Breast epithelium (tissue), 4 donors: ENCODE measurements around the gene VAMP4. TPM values are rescaled to one million over a fixed set of nuclear protein-coding genes. Genes with fewer than 3 reads are reported as not detected.

ENCODE experiments used
- DNase-seq, 2 donors: peaks; one replicate each; pipeline ENCODE4 v3.0.0-alpha.2; 2019; ENCODE audit warnings: low spot score in 2 of 2
- H3K27ac ChIP-seq, 2 donors: fragments of 200-600 bp; sonication (generic) in 1 of 2; one replicate each; pipeline ENCODE4 v1.5.1; 2016 to 2019; ENCODE audit warnings: mild to moderate bottlenecking in 1 of 2
- H3K27me3 ChIP-seq, 2 donors: fragments of 200-600 bp; sonication (generic) in 1 of 2; one replicate each; pipeline versions ENCODE4 v1.5.1 to v1.6.0; 2017 to 2019; ENCODE audit warnings: control low read depth in 1 of 2, mild to moderate bottlenecking in 1 of 2
- H3K36me3 ChIP-seq: fragments of 200-600 bp; one replicate; pipeline ENCODE4 v1.5.1; 2019
- H3K4me1 ChIP-seq, 2 donors: fragments of 200-600 bp; sonication (generic); one replicate each; pipeline ENCODE4 v1.5.1; 2016 to 2019; ENCODE audit warnings: control low read depth in 1 of 2
- H3K4me3 ChIP-seq, 3 donors: fragments of 200-600 bp; sonication (generic); 1 replicate in 2 of 3; 2 replicates in 1 of 3; pipeline ENCODE4 v1.5.1; 2016 to 2019; ENCODE audit warnings: mild to moderate bottlenecking in 3 of 3, moderate library complexity in 2 of 3
- H3K9me3 ChIP-seq, 2 donors: fragments of 200-600 bp; sonication (generic) in 1 of 2; one replicate each; pipeline ENCODE4 v1.5.1; 2016 to 2019; ENCODE audit warnings: control low read depth in 1 of 2
- POLR2A ChIP-seq: fragments of 450-650 bp; IDR thresholded peaks from one replicate; pipeline ENCODE4 v1.6.1; 2016; ENCODE audit warnings: antibody characterized with exemption, mild to moderate bottlenecking, moderate library complexity
- POLR2AphosphoS5 ChIP-seq, 3 donors: sonication (generic); formaldehyde crosslinking; IDR thresholded peaks; one replicate each; pipeline ENCODE4 v1.6.1; 2017; ENCODE audit warnings: antibody characterized with exemption in 3 of 3
- intact Hi-C: fragments of 100-400 bp; cut with DNase I; formaldehyde crosslinking; loops from one replicate; pipeline ENCODE4 v1.15.1; 2023; ENCODE audit warnings: low total_unique reads
- total RNA-seq, 3 donors: library from RNA; depleted of rRNA; stranded (reverse); fragments of >200 nt; gene quantifications; one replicate each; pipeline ENCODE4 v1.1.0, GENCODE V29; 2016
- TF ChIP-seq, protein P1 (sequence below), 3 donors: fragments of 450-650 bp; IDR thresholded peaks; one replicate each; pipeline ENCODE4 v1.5.1; 2016 to 2017; ENCODE audit warnings: antibody characterized with exemption in 3 of 3, mild to moderate bottlenecking in 3 of 3, moderate library complexity in 3 of 3

VAMP4 gene, protein sequence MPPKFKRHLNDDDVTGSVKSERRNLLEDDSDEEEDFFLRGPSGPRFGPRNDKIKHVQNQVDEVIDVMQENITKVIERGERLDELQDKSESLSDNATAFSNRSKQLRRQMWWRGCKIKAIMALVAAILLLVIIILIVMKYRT
- 10 to 100 TPM; 10.5 to 16.3 (median 14.0) TPM for total RNA-seq

DNA sequence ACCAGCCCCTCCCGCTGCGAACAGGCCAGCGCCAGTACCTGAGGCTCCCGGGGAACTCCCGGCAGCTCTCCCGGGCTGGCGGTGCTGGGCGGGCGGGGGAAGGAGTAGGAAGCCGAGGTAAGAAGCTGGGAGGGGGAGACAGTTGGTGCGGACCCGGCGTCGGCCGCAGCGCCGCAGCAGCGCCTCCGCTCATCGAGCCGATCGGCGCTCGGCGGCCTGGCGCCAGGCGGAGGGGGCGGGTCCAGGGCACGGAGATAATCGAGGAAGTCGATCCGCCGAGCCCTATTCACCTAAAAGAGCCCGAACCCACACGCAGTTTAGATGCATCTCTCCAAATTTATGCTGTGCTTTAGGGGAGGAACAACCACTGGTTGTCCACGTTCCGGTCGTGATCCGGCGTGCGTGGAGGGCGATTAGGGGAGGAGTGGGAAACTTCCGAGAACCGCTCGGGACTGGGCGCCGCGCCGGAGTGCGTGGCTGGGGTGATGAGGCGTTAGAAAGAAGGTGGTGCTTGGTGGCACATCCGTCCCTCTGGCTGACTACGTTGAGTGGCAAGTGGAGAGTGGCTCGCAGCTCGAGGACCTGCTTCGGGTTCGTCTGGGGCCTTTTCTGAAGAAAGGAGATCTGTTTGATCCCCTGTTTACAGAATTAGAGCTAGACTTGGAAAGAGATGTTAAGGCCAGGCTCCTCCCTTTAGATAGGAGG lies at the start of gene VAMP4:
TSS of gene VAMP4 (minus strand) at position 194 of the 705 bp plus-strand sequence. CDS start 3,651 bp downstream, outside the sequence.
- no peaks in the 10 kb centered on the region for H3K36me3 ChIP-seq
- H3K27me3 ChIP-seq: no peaks in the 10 kb centered on the region
- H3K9me3 ChIP-seq: no peaks in the 10 kb centered on the region
- peaks cover 0 to 4% of the 10 kb centered on the region in 2 donors for H3K4me1 ChIP-seq
- peak; percentile 85 for DNase-seq
- intact Hi-C loops: no loop called here
- H3K27ac ChIP-seq: peak within 1 kb of the TSS; percentile 98 to 99
- peak within 1 kb of the TSS; percentile 87 to 92 (median 90) for H3K4me3 ChIP-seq
- TF ChIP-seq, protein P1, sequence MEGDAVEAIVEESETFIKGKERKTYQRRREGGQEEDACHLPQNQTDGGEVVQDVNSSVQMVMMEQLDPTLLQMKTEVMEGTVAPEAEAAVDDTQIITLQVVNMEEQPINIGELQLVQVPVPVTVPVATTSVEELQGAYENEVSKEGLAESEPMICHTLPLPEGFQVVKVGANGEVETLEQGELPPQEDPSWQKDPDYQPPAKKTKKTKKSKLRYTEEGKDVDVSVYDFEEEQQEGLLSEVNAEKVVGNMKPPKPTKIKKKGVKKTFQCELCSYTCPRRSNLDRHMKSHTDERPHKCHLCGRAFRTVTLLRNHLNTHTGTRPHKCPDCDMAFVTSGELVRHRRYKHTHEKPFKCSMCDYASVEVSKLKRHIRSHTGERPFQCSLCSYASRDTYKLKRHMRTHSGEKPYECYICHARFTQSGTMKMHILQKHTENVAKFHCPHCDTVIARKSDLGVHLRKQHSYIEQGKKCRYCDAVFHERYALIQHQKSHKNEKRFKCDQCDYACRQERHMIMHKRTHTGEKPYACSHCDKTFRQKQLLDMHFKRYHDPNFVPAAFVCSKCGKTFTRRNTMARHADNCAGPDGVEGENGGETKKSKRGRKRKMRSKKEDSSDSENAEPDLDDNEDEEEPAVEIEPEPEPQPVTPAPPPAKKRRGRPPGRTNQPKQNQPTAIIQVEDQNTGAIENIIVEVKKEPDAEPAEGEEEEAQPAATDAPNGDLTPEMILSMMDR (IDR thresholded peaks at IDR 0.05): no peak
- TF ChIP-seq POLR2AphosphoS5 (IDR thresholded peaks at IDR 0.05) (peak; percentile 95 to 97 (median 96)), POLR2A (peak; percentile 93)

DNA sequence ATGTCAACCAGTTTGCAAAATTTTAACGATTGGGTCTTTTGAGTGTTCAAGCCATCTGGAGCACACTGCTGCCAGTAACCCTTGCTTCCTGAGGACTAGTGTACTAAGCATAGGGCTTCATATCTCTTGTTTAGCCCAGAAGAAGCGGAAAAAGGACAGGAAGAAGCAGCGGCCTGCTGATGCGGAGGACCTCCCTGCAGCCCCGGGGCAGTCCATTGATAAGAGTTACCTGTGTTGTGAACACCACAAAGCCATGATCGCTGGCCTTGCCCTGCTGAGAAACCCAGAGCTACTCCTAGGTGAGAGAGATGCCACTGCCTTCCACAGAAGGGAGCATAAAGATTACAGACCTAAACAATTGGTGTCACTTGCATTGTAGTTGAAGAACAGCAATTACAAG lies 48.5 kb upstream of the VAMP4 start:
- DNase-seq: no peak
- Histone ChIP-seq H3K9me3 (no peaks in the 10 kb centered on the region), H3K4me3 (no peak overlapping the region), H3K27ac (no peak overlapping the region), H3K36me3 (peaks cover 22% of the 10 kb centered on the region), H3K4me1 (no peaks in the 10 kb centered on the region), H3K27me3 (no peaks in the 10 kb centered on the region)
- intact Hi-C loops: no loop called here
- TF ChIP-seq, protein P1 (IDR thresholded peaks at IDR 0.05): no peak
- TF ChIP-seq POLR2A: no peak
- TF ChIP-seq POLR2AphosphoS5 (IDR thresholded peaks at IDR 0.05): no peak

DNA sequence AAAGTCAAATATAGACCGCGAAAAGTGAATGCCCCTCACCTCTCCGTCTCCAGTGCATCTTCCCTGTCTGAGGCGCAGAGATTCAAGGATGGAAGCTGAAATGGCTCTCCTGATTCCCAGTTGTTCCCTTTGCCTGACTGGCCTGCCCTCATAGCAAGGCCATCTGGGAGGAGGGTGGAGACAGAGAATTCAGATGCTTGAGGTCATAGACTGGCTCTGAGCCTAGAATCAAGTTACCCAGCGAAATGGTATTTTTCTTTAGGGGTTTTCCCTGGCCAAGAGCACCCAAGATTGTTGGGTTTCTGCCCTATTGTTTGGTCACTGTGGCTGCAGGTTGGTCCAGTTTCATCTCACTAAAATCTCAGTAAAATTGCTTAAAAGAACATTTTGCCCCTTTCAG lies 46.8 kb upstream of the VAMP4 start:
- Histone ChIP-seq H3K4me1 (no peaks in the 10 kb centered on the region), H3K36me3 (peaks cover 22% of the 10 kb centered on the region), H3K27me3 (no peaks in the 10 kb centered on the region), H3K9me3 (no peaks in the 10 kb centered on the region), H3K27ac (no peak overlapping the region), H3K4me3 (no peak overlapping the region)
- no peak for TF ChIP-seq POLR2A
- no peak for TF ChIP-seq POLR2AphosphoS5 (IDR thresholded peaks at IDR 0.05)
- TF ChIP-seq, protein P1 (IDR thresholded peaks at IDR 0.05): no peak
- DNase-seq: no peak
- intact Hi-C loops: no loop called here

DNA sequence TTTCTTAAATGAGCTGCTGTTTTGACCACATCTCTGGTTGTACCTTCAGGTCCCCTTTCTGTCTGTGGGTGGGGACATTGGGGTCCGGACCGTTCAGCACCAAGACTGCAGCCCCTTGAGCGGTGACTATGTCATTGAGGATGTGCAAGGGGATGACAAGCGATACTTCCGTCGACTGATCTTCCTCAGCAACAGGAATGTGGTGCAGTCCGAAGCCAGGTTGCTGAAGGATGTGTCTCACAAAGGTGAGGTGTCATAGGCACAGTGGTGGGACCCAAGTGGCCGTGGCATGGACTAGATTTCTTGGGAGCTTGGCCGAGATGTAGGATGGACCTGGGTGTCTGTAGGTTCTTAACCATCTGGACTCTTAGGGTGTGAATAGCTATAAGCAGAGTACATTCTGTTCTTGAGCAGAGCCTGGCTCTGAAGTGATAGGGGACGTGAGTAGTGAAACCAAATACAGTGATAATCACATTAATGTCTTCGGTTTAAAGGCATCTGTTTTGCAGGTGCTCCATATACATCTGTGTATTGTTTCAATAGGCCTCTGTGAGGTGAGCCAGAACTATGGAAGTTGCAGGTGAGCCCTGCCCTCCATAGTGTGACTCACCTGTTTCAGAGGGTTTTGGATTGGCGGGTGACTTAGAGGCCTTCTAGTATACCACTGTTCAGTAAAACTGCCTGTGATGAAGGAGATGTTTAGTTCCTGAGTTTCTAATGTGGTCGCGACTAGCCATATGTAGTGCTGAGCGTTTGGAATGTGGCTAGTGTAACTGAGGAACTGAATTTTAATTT lies 46.0 kb upstream of the VAMP4 start:
- TF ChIP-seq POLR2AphosphoS5 (IDR thresholded peaks at IDR 0.05) (no peak), POLR2A (no peak)
- TF ChIP-seq, protein P1 (IDR thresholded peaks at IDR 0.05): no peak
- H3K4me1 ChIP-seq: no peaks in the 10 kb centered on the region
- no peaks in the 10 kb centered on the region for H3K27me3 ChIP-seq
- intact Hi-C loops: no loop called here
- no peak overlapping the region for H3K27ac ChIP-seq
- H3K36me3 ChIP-seq: peaks cover 22% of the 10 kb centered on the region
- no peak overlapping the region for H3K4me3 ChIP-seq
- DNase-seq: no peak
- no peaks in the 10 kb centered on the region for H3K9me3 ChIP-seq

DNA sequence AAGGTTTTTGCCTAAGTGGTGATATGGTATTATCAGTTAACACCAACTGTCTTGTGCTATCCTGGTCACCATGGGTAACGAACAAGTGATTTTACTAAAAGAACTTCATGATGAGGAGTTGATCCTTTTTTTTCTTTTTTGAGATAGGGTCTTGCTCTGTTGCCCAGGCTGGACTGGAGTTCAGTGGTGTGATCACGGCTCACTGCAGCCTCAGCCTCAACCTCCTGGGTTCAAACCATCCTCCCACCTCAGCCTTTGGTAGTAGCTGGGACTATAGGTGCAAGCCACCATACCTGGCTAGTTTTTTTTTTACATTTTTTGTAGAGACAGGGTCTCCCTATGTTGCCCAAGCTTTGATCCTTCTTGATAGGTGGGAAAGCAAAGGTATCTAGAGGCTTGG lies 44.7 kb upstream of the VAMP4 start:
- H3K27ac ChIP-seq: no peak overlapping the region
- TF ChIP-seq POLR2AphosphoS5 (IDR thresholded peaks at IDR 0.05) (no peak), POLR2A (no peak)
- TF ChIP-seq, protein P1 (IDR thresholded peaks at IDR 0.05): no peak
- DNase-seq: no peak
- H3K27me3 ChIP-seq: no peaks in the 10 kb centered on the region
- H3K4me1 ChIP-seq: no peaks in the 10 kb centered on the region
- intact Hi-C loops: no loop called here
- H3K4me3 ChIP-seq: no peak overlapping the region
- H3K9me3 ChIP-seq: no peaks in the 10 kb centered on the region
- H3K36me3 ChIP-seq: peaks cover 22% of the 10 kb centered on the region
